Peyer's patch (tissue), 4 donors: Measurements from ENCODE around the gene UPF3B.

Source experiments
- POLR2A ChIP-seq, 2 donors: fragments of 450-650 bp; IDR thresholded peaks; one replicate each; pipeline ENCODE4 v1.5.1; 2017; ENCODE audit warnings: antibody characterized with exemption in 2 of 2, mild to moderate bottlenecking in 2 of 2, moderate library complexity in 2 of 2
- TF ChIP-seq, protein P1 (sequence below), 6 experiments: fragments of 450-650 bp in 4 of 6; fragments of 200-600 bp in 2 of 6; sonication (generic) in 1 of 6; IDR thresholded peaks; one replicate each; pipeline ENCODE4 v1.5.1; 2017 to 2019; ENCODE audit warnings: antibody characterized with exemption in 6 of 6, mild to moderate bottlenecking in 3 of 6, moderate library complexity in 1 of 6

DNA sequence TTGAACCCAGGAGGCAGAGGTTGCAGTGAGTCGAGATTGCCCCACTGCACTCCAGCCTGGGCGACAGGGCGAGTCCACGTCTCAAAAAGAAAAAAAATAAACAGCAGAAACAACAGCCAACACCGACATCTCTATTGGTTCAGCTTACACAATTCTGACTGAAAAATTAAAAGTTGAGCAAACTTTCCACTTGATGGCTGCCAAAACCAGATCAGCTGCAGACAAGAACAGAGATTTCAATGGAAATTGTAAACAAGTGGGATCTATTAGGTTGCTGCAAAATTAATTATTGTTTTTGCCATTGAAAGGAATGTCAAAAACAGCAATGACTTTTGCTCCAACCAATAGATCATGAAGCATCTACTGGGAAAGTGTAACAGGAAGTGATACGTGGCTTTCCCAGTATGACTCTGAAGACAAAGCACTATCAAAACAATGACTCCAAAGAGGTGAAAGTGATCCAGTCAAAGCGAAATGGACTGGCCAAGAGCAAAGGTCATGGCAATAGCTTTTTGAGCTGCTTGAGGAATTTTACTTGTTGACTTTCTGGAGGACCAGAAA is 26.3 kb downstream of the UPF3B start:
- TF ChIP-seq, protein P1, sequence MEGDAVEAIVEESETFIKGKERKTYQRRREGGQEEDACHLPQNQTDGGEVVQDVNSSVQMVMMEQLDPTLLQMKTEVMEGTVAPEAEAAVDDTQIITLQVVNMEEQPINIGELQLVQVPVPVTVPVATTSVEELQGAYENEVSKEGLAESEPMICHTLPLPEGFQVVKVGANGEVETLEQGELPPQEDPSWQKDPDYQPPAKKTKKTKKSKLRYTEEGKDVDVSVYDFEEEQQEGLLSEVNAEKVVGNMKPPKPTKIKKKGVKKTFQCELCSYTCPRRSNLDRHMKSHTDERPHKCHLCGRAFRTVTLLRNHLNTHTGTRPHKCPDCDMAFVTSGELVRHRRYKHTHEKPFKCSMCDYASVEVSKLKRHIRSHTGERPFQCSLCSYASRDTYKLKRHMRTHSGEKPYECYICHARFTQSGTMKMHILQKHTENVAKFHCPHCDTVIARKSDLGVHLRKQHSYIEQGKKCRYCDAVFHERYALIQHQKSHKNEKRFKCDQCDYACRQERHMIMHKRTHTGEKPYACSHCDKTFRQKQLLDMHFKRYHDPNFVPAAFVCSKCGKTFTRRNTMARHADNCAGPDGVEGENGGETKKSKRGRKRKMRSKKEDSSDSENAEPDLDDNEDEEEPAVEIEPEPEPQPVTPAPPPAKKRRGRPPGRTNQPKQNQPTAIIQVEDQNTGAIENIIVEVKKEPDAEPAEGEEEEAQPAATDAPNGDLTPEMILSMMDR (IDR thresholded peaks at IDR 0.05) = no peak
- no peak for TF ChIP-seq POLR2A (IDR thresholded peaks at IDR 0.05)
